Heart right ventricle (tissue), 16 donors: ENCODE data around the gene TTLL11. TPM values are rescaled to one million over a fixed set of nuclear protein-coding genes. Genes with fewer than 3 reads are reported as not detected.

Experiments
- ATAC-seq, 8 donors: fragments of 200-7000 bp; cut with Tn5 transposase; one replicate each; pipeline ENCODE4 v1.9.1; 2020; ENCODE audit warnings: mild to moderate bottlenecking in 8 of 8, moderate library complexity in 8 of 8, moderate number of reproducible peaks in 1 of 8
- DNase-seq, 2 donors: peaks; one replicate each; pipeline ENCODE4 v3.0.0-alpha.2; 2020
- H3K27ac ChIP-seq, 10 donors: fragments of 200-600 bp; sonication (generic) in 2 of 10; one replicate each; pipeline versions ENCODE4 v1.5.0 to v1.8.0; 2020 to 2022; ENCODE audit warnings: mild to moderate bottlenecking in 3 of 10
- H3K27me3 ChIP-seq, 7 donors: fragments of 200-600 bp; one replicate each; pipeline ENCODE4 v1.8.0; 2021 to 2022; ENCODE audit warnings: mild to moderate bottlenecking in 2 of 7
- H3K36me3 ChIP-seq, 9 donors: fragments of 200-600 bp; sonication (generic) in 1 of 9; one replicate each; pipeline versions ENCODE4 v1.5.0 to v1.8.0; 2020 to 2022; ENCODE audit warnings: mild to moderate bottlenecking in 2 of 9
- H3K4me1 ChIP-seq, 9 donors: fragments of 200-600 bp; sonication (generic) in 1 of 9; one replicate each; pipeline versions ENCODE4 v1.5.0 to v1.8.0; 2020 to 2022; ENCODE audit warnings: mild to moderate bottlenecking in 4 of 9
- H3K4me3 ChIP-seq, 10 donors: fragments of 200-600 bp; sonication (generic) in 2 of 10; one replicate each; pipeline versions ENCODE4 v1.5.0 to v1.8.0; 2020 to 2022; ENCODE audit warnings: mild to moderate bottlenecking in 7 of 10, moderate library complexity in 2 of 10
- H3K9me3 ChIP-seq, 11 donors: fragments of 200-600 bp in 10 of 11; sonication (generic) in 2 of 11; one replicate each; pipeline versions ENCODE4 v1.5.0 to v1.8.0; 2013 to 2022; ENCODE audit warnings: mild to moderate bottlenecking in 2 of 11, control low read depth in 1 of 11, moderate library complexity in 1 of 11
- CTCF ChIP-seq, 9 donors: fragments of 200-600 bp; sonication (generic) in 2 of 9; IDR thresholded peaks; one replicate each; pipeline versions ENCODE4 v1.5.0 to v1.8.0; 2021 to 2022; ENCODE audit warnings: antibody characterized with exemption in 9 of 9, mild to moderate bottlenecking in 5 of 9, moderate library complexity in 1 of 9
- WGBS, 2 donors: extraction: QIAGEN DNeasy Blood & Tissue Kit; methylation state at CpG; one replicate each; pipeline ENCODE4 v1.1.7; 2013; ENCODE audit warnings: inconsistent platforms in 1 of 2; 5-methylcytosine and 5-hydroxymethylcytosine counted together
- intact Hi-C, 10 donors: fragments of 100-400 bp; cut with DNase I; formaldehyde crosslinking; loops; one replicate each; pipeline versions ENCODE4 v1.11.1 to v1.14.2; 2022
- polyA plus RNA-seq, 2 donors: library from polyadenylated mRNA; stranded (reverse); fragments of 200-250 nt; gene quantifications; one replicate each; pipeline ENCODE4 v1.2.3, GENCODE V29; 2013
- total RNA-seq, 10 donors: library from RNA; stranded (reverse); fragmentation: NEBNext Ultra II Directional in 3 of 10; extraction: Animal tissue kit (Norgen Biotek cat#: 25700) in 3 of 10; gene quantifications; one replicate each; pipeline versions ENCODE4 v1.2.1 to v1.2.4, GENCODE V29; 2021 to 2023
- donor health status: Arrhythmogenic right ventricular cardiomyopathy.
- donor health status: ischemic (EF 13 %, LVEDD 7.1; RV severe dilation, severe dysfunction).
- donor health status: healthy with polysubstance abuse.
- donor health status: DM: no; HTN: yes; CAD: no.
- donor health status: DM: no; HTN: no; CAD: no.
- donor health status: ischemic (EF 25% LVEDD 6.9; RV normal size, moderate dysfunction).
- donor health status: ischemic (EF 25% LVEDD 5.7; RV mildly dilated, moderate dysfunction).
- donor health status: healthy.
- donor health status: DM: yes; HTN: yes; CAD: no.
- donor health status: Ischemic cardiomyopathy.
- donor health status: ischemic (EF 35%, LVEDD 5.7; RV mildly dilated, moderate dysfunction).
- donor health status: nonischemic (EF 11% LVEDD 7.7; RV severe dilation, severe dysfunction).
- donor health status: DM: yes; HTN: yes; CAD: no.
- donor health status: PGD.
- donor health status: ischemic (EF 29% LVEDD 5.4; RV normal size, mild dysfunction).
- donor health status: nonischemic (EF 23%, LVEDD 6.1; RV moderate dilation, normal function).

The TTLL11 gene
- total and polyA plus RNA-seq, 12 donors = 2.6 to 8.7 (median 5.8) TPM

GRCh38 chr9:121921444-121921843 lies 171.7 kb downstream of the TTLL11 start:
- ATAC-seq = no peak
- TF ChIP-seq CTCF (IDR thresholded peaks at IDR 0.05) = no peak
- Histone ChIP-seq H3K36me3 (peaks cover 0 to 7% (median 0%) of the 10 kb centered on the region in 9 donors), H3K9me3 (no peaks in the 10 kb centered on the region), H3K27ac (no peak overlapping the region), H3K4me3 (no peak overlapping the region), H3K27me3 (no peaks in the 10 kb centered on the region), H3K4me1 (peaks cover 0 to 12% (median 0%) of the 10 kb centered on the region in 9 donors)
- 93 to 100% methylated on average over 1 of the region's 1 CpG for whole genome bisulfite sequencing, 2 donors
- DNase-seq = no peak
- intact Hi-C loops = loop anchor here in 2 of 10 donors (10.0 kb wide), 2 partner anchors 53 to 227 kb away; no protein-coding TSS in a partner anchor

GRCh38 chr9:121917375-121918335 lies 175.5 kb downstream of the TTLL11 start:
- intact Hi-C loops = no loop called here
- H3K4me3 ChIP-seq = no peak overlapping the region
- no peaks in the 10 kb centered on the region for H3K27me3 ChIP-seq
- 94 to 96% methylated on average over 4 of the region's 4 CpGs for WGBS, 2 donors
- H3K27ac ChIP-seq = no peak overlapping the region
- H3K4me1 ChIP-seq = no peaks in the 10 kb centered on the region
- peaks cover 0 to 7% (median 0%) of the 10 kb centered on the region in 9 donors for H3K36me3 ChIP-seq
- TF ChIP-seq CTCF (IDR thresholded peaks at IDR 0.05) = no peak
- ATAC-seq (no peak), DNase-seq (no peak)
- no peaks in the 10 kb centered on the region for H3K9me3 ChIP-seq

- H3K27me3 ChIP-seq = no peaks in the 10 kb centered on the region
- no peak overlapping the region for H3K4me3 ChIP-seq
- H3K36me3 ChIP-seq = peaks cover 0 to 7% (median 0%) of the 10 kb centered on the region in 9 donors
- no peak for DNase-seq
- TF ChIP-seq CTCF (IDR thresholded peaks at IDR 0.05) = no peak
- no peak overlapping the region for H3K27ac ChIP-seq
- H3K4me1 ChIP-seq = no peaks in the 10 kb centered on the region
- no peaks in the 10 kb centered on the region for H3K9me3 ChIP-seq
- no peak for ATAC-seq
- WGBS, 2 donors = 90 to 92% methylated on average over 4 of the region's 4 CpGs
- intact Hi-C loops = no loop called here
Measured at GRCh38 chr9:121915304-121915625, 177.8 kb downstream of the TTLL11 start.

GRCh38 chr9:121914604-121915303 lies 178.4 kb downstream of the TTLL11 start:
- intact Hi-C loops = no loop called here
- H3K27ac ChIP-seq = no peak overlapping the region
- H3K36me3 ChIP-seq = peaks cover 0 to 7% (median 0%) of the 10 kb centered on the region in 9 donors
- H3K9me3 ChIP-seq = no peaks in the 10 kb centered on the region
- DNase-seq (no peak), ATAC-seq (peak in 4 of 8 donors; percentile 35 to 55 (median 52))
- no peak for TF ChIP-seq CTCF (IDR thresholded peaks at IDR 0.05)
- 80 to 91% methylated on average over 10 of the region's 10 CpGs for WGBS, 2 donors
- no peaks in the 10 kb centered on the region for H3K27me3 ChIP-seq
- no peak overlapping the region for H3K4me3 ChIP-seq
- H3K4me1 ChIP-seq = no peaks in the 10 kb centered on the region
